IMR-90 (cell line): Measurements from ENCODE around the gene PRUNE2. TPM values are rescaled to one million over a fixed set of nuclear protein-coding genes. Genes with fewer than 3 reads are reported as not detected.

Experiments used
- ATAC-seq: fragments of 200-7000 bp; cut with Tn5 transposase; 2 replicates; pipeline ENCODE4 v1.9.1; 2020; ENCODE audit warnings: low read depth, mild to moderate bottlenecking, moderate library complexity
- BruUV-seq: library from RNA; stranded (reverse); fragments of 400-500 nt; replicated peaks from 2 replicates; lab custom pipeline; 2021; lab: Mats Ljungman, UMichigan
- CTCF ChIA-PET: fragments of 300-600 bp; formaldehyde crosslinking; extraction: SDS; loops from one replicate; lab custom pipeline; 2021; ENCODE audit warnings: antibody characterized with exemption; lab: Yijun Ruan, JAX
- POLR2A ChIA-PET: fragments of 300-600 bp; sonication (Branson Sonifier 250); formaldehyde crosslinking; loops from one replicate; lab custom pipeline; 2022; ENCODE audit warnings: antibody characterized with exemption; ENCODE audit not compliant: unreplicated experiment; lab: Charles Lee
- DNase-seq: peaks from one replicate; pipeline ENCODE4 v3.0.0; 2013
- H2AFZ ChIP-seq: replicated peaks from 2 replicates; pipeline ENCODE3; 2013; ENCODE audit warnings: low read length, mild to moderate bottlenecking; ENCODE audit not compliant: poor library complexity
- H2AK5ac ChIP-seq: 2 replicates; pipeline ENCODE4 v1.6.1; 2013; ENCODE audit warnings: low read depth, low read length, inconsistent platforms
- H2AK9ac ChIP-seq: replicated peaks from 2 replicates; pipeline ENCODE3; 2013; ENCODE audit warnings: mild to moderate bottlenecking, low read depth, low read length, moderate library complexity; ENCODE audit not compliant: poor library complexity
- H2BK120ac ChIP-seq: 2 replicates; pipeline ENCODE4 v1.6.1; 2013; ENCODE audit warnings: low read depth, low read length, inconsistent platforms
- H2BK15ac ChIP-seq: 3 replicates; pipeline ENCODE4 v1.6.1; 2013; ENCODE audit warnings: low read depth, low read length, inconsistent platforms
- H2BK20ac ChIP-seq: 2 replicates; pipeline ENCODE4 v1.6.1; 2013; ENCODE audit warnings: low read depth, mild to moderate bottlenecking, inconsistent platforms, low read length, moderate library complexity
- H2BK5ac ChIP-seq: 2 replicates; pipeline ENCODE4 v1.6.1; 2013; ENCODE audit warnings: mild to moderate bottlenecking, low read depth, low read length, inconsistent platforms; ENCODE audit not compliant: poor library complexity, severe bottlenecking
- H3K14ac ChIP-seq: replicated peaks from 2 replicates; pipeline ENCODE4 v1.6.1; 2013; ENCODE audit warnings: low read depth, low read length, inconsistent platforms
- H3K18ac ChIP-seq: 2 replicates; pipeline ENCODE4 v1.6.1; 2013; ENCODE audit warnings: low read depth, low read length, control low read depth
- H3K23ac ChIP-seq: 2 replicates; pipeline ENCODE4 v1.6.1; 2013; ENCODE audit warnings: low read depth, low read length, inconsistent platforms
- H3K27ac ChIP-seq: 2 replicates; pipeline ENCODE4 v1.5.1; 2013; ENCODE audit warnings: mild to moderate bottlenecking, control low read depth, low read length; ENCODE audit not compliant: insufficient read depth
- H3K27me3 ChIP-seq: 2 replicates; pipeline ENCODE4 v1.6.1; 2013; ENCODE audit warnings: low read length; ENCODE audit not compliant: control insufficient read depth, insufficient read depth
- H3K36me3 ChIP-seq: 2 replicates; pipeline ENCODE4 v1.6.1; 2013; ENCODE audit warnings: low read length, mixed read lengths; ENCODE audit not compliant: control insufficient read depth, insufficient read depth
- H3K4ac ChIP-seq: 2 replicates; pipeline ENCODE4 v1.6.1; 2013; ENCODE audit warnings: low read depth, low read length, inconsistent platforms
- H3K4me1 ChIP-seq: 2 replicates; pipeline ENCODE4 v1.6.1; 2013; ENCODE audit warnings: low read length, mixed read lengths; ENCODE audit not compliant: control insufficient read depth, insufficient read depth
- H3K4me2 ChIP-seq: 2 replicates; pipeline ENCODE4 v1.6.1; 2013; ENCODE audit warnings: low read depth, mild to moderate bottlenecking, control low read depth, low read length, moderate library complexity
- H3K4me3 ChIP-seq: 2 replicates; pipeline ENCODE4 v1.5.1; 2013; ENCODE audit warnings: low read depth, mild to moderate bottlenecking, control low read depth, low read length, moderate library complexity; ENCODE audit not compliant: insufficient read depth
- H3K56ac ChIP-seq: 2 replicates; pipeline ENCODE4 v1.6.1; 2013; ENCODE audit warnings: low read length, inconsistent platforms; ENCODE audit not compliant: insufficient read depth; ENCODE audit errors: extremely low read depth
- H3K79me1 ChIP-seq, 2 experiments: 2 replicates each; pipeline ENCODE4 v1.6.1; 2013; ENCODE audit warnings: low read length in 2 of 2, inconsistent platforms in 1 of 2, low read depth in 1 of 2
- H3K9ac ChIP-seq: 2 replicates; pipeline ENCODE4 v1.6.1; 2013; ENCODE audit warnings: low read depth, low read length, control low read depth
- H3K9me1 ChIP-seq: 2 replicates; pipeline ENCODE4 v1.6.1; 2013; ENCODE audit warnings: low read length, inconsistent platforms; ENCODE audit not compliant: insufficient read depth
- H3K9me3 ChIP-seq: 2 replicates; pipeline ENCODE4 v1.6.1; 2013; ENCODE audit warnings: low read length; ENCODE audit not compliant: control insufficient read depth, insufficient read depth
- H4K20me1 ChIP-seq: 2 replicates; pipeline ENCODE4 v1.6.1; 2013; ENCODE audit warnings: low read length, inconsistent platforms; ENCODE audit not compliant: insufficient read depth
- H4K5ac ChIP-seq: 2 replicates; pipeline ENCODE4 v1.6.1; 2013; ENCODE audit warnings: mild to moderate bottlenecking, low read depth, low read length, control low read depth
- H4K8ac ChIP-seq, 2 experiments: 2 replicates each; pipeline ENCODE4 v1.6.1; 2013; ENCODE audit warnings: low read depth in 2 of 2, low read length in 2 of 2, control low read depth in 1 of 2, inconsistent platforms in 1 of 2
- H4K91ac ChIP-seq: 2 replicates; pipeline ENCODE4 v1.6.1; 2013; ENCODE audit warnings: low read depth, low read length, inconsistent platforms; ENCODE audit not compliant: insufficient read depth
- BHLHE40 ChIP-seq: fragments of 150-350 bp; IDR thresholded peaks from 2 replicates; pipeline ENCODE4 v1.6.1; 2016; ENCODE audit warnings: mild to moderate bottlenecking, low read depth, low read length
- CEBPB ChIP-seq: IDR thresholded peaks from 2 replicates; pipeline ENCODE4 v1.6.1; 2012; ENCODE audit warnings: low read depth, low read length, improper control_type of control experiment
- CHD1 ChIP-seq: IDR thresholded peaks from 2 replicates; pipeline ENCODE4 v1.6.1; 2012; ENCODE audit warnings: low read depth, low read length, improper control_type of control experiment
- FOS ChIP-seq: fragments of 150-350 bp; IDR thresholded peaks from 2 replicates; pipeline ENCODE4 v1.6.1; 2016; ENCODE audit warnings: low read depth, low read length
- MAFK ChIP-seq: IDR thresholded peaks from 2 replicates; pipeline ENCODE4 v1.6.1; 2012; ENCODE audit warnings: low read depth, low read length, improper control_type of control experiment
- MAZ ChIP-seq: IDR thresholded peaks from 2 replicates; pipeline ENCODE4 v1.6.1; 2012; ENCODE audit warnings: low read depth, mild to moderate bottlenecking, low read length, improper control_type of control experiment, moderate library complexity, borderline replicate concordance
- MXI1 ChIP-seq: IDR thresholded peaks from 2 replicates; pipeline ENCODE4 v1.6.1; 2012; ENCODE audit warnings: low read depth, mild to moderate bottlenecking, low read length, moderate library complexity, borderline replicate concordance
- NFE2L2 ChIP-seq: fragments of 150-350 bp; IDR thresholded peaks from 2 replicates; pipeline ENCODE4 v1.6.1; 2016; ENCODE audit warnings: low read depth, mild to moderate bottlenecking, low read length
- POLR2A ChIP-seq: IDR thresholded peaks from 2 replicates; pipeline ENCODE4 v1.6.1; 2012; ENCODE audit warnings: mild to moderate bottlenecking, low read depth, low read length
- RAD21 ChIP-seq: IDR thresholded peaks from 2 replicates; pipeline ENCODE4 v1.6.1; 2012; ENCODE audit warnings: low read length, improper control_type of control experiment
- RCOR1 ChIP-seq: IDR thresholded peaks from 2 replicates; pipeline ENCODE4 v1.6.1; 2012; ENCODE audit warnings: mild to moderate bottlenecking, low read length, improper control_type of control experiment; ENCODE audit not compliant: insufficient replicate concordance
- RFX5 ChIP-seq: IDR thresholded peaks from 2 replicates; pipeline ENCODE4 v1.8.0; 2012; ENCODE audit warnings: low read depth, mild to moderate bottlenecking, low read length, moderate library complexity
- SMC3 ChIP-seq: fragments of 150-350 bp; IDR thresholded peaks from 2 replicates; pipeline ENCODE4 v1.6.1; 2016; ENCODE audit warnings: low read depth, mild to moderate bottlenecking, antibody characterized with exemption, low read length, moderate library complexity
- WGBS, 2 experiments: methylation state at CpG; one replicate each; pipeline versions ENCODE4 v1.1.5 to v1.1.7; 2013; ENCODE audit warnings: missing lambda C conversion rate in 2 of 2; ENCODE audit not compliant: insufficient read length in 1 of 2; ENCODE audit errors: extremely low coverage in 2 of 2; 5-methylcytosine and 5-hydroxymethylcytosine counted together
- dilution Hi-C: fragments of 300-500 bp; cut with HindIII; formaldehyde crosslinking; loops from one replicate; pipeline ENCODE4 v1.14.3; 2018; ENCODE audit warnings: low sequenced_read_pairs; ENCODE audit not compliant: unreplicated experiment
- in situ Hi-C: fragments of 300-500 bp; cut with MboI; formaldehyde crosslinking; loops from 3 replicates; pipeline ENCODE4 v1.14.3; 2019; ENCODE audit warnings: low sequenced_read_pairs, inconsistent platforms, mixed read lengths
- intact Hi-C: fragments of 100-400 bp; cut with micrococcal nuclease; formaldehyde crosslinking; loops from 2 replicates; pipeline ENCODE4 v1.10.0; 2022
- polyA plus RNA-seq, 3 experiments: library from polyadenylated mRNA; depleted of rRNA; stranded (reverse); fragments of >200 nt; gene quantifications; 2 replicates each; pipeline ENCODE4 v1.2.3, GENCODE V29; 2012; ENCODE audit warnings: low replicate concordance in 1 of 3
- total RNA-seq: library from RNA; depleted of rRNA; stranded (reverse); fragments of >200 nt; gene quantifications from 2 replicates; pipeline ENCODE4 v1.2.3, GENCODE V29; 2012
- TF ChIP-seq, protein P1 (sequence below): fragments of 150-350 bp; IDR thresholded peaks from 2 replicates; pipeline ENCODE4 v1.6.1; 2017; ENCODE audit warnings: mild to moderate bottlenecking, antibody characterized with exemption, low read length, low read depth
- TF ChIP-seq, protein P2 (sequence below): conservative IDR thresholded peaks from 2 replicates; pipeline ENCODE4 v1.5.1; 2012; ENCODE audit warnings: mild to moderate bottlenecking, low read depth, low read length, improper control_type of control experiment
- TF ChIP-seq, protein P3 (sequence below): fragments of 150-350 bp; IDR thresholded peaks from 2 replicates; pipeline ENCODE4 v1.6.1; 2016; ENCODE audit warnings: low read depth, mild to moderate bottlenecking, low read length, moderate library complexity, borderline replicate concordance

Gene PRUNE2
- total and polyA plus RNA-seq, 2 of the 4 experiments (the other 2 are of a cell fraction) = 0.70 to 1.6 TPM

DNA sequence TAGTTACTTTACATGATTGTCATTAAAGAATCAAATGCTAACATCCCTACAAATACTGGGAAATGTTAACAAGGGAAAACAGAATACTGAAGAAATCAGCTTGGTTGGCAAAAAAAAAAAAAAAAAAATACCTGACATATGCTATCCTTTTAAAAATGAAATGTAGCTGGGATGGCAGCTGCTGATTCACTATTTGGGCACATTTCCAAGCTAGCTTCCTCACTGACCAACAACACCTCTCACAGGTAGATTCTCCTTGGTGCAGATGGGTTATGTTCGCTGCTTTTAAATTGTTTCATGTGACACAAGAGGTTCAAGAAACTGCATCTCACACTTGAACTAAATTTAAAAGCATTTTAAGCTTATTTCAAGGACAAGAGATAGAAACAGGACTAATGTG is 6.1 kb upstream of the PRUNE2 start:
- Histone ChIP-seq H3K4me1 (no peaks in the 10 kb centered on the region), H3K4me2 (no peak overlapping the region), H4K91ac (no peak overlapping the region), H3K9me3 (no peaks in the 10 kb centered on the region), H3K18ac (no peak overlapping the region), H4K5ac (no peak overlapping the region), H2AK9ac (no peak overlapping the region), H2BK20ac (no peak overlapping the region), H4K8ac (no peak overlapping the region), H3K4me3 (no peak overlapping the region), H4K20me1 (no peaks in the 10 kb centered on the region), H2AK5ac (no peak overlapping the region), H3K27me3 (peaks cover 11% of the 10 kb centered on the region), H3K14ac (no peak overlapping the region), H3K56ac (no peak overlapping the region), H3K4ac (no peak overlapping the region), H2BK120ac (no peak overlapping the region), H2BK5ac (no peak overlapping the region), H3K9ac (no peak overlapping the region), H3K36me3 (no peaks in the 10 kb centered on the region), H3K27ac (no peak overlapping the region), H3K23ac (no peak overlapping the region), H3K9me1 (no peaks in the 10 kb centered on the region), H3K79me1 (no peaks in the 10 kb centered on the region), H2BK15ac (no peak overlapping the region), H2AFZ (no peak overlapping the region)
- WGBS, 2 experiments = no CpG with 5 or more reads among the region's 1 CpG
- POLR2A ChIA-PET = no interaction called here
- TF ChIP-seq POLR2A = no peak
- no peak for TF ChIP-seq RCOR1
- TF ChIP-seq, protein P1, sequence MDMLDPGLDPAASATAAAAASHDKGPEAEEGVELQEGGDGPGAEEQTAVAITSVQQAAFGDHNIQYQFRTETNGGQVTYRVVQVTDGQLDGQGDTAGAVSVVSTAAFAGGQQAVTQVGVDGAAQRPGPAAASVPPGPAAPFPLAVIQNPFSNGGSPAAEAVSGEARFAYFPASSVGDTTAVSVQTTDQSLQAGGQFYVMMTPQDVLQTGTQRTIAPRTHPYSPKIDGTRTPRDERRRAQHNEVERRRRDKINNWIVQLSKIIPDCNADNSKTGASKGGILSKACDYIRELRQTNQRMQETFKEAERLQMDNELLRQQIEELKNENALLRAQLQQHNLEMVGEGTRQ = no peak
- no peak for TF ChIP-seq BHLHE40
- no peak for TF ChIP-seq MXI1
- no peak for TF ChIP-seq CHD1
- TF ChIP-seq, protein P2, sequence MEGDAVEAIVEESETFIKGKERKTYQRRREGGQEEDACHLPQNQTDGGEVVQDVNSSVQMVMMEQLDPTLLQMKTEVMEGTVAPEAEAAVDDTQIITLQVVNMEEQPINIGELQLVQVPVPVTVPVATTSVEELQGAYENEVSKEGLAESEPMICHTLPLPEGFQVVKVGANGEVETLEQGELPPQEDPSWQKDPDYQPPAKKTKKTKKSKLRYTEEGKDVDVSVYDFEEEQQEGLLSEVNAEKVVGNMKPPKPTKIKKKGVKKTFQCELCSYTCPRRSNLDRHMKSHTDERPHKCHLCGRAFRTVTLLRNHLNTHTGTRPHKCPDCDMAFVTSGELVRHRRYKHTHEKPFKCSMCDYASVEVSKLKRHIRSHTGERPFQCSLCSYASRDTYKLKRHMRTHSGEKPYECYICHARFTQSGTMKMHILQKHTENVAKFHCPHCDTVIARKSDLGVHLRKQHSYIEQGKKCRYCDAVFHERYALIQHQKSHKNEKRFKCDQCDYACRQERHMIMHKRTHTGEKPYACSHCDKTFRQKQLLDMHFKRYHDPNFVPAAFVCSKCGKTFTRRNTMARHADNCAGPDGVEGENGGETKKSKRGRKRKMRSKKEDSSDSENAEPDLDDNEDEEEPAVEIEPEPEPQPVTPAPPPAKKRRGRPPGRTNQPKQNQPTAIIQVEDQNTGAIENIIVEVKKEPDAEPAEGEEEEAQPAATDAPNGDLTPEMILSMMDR = no peak
- no peak for TF ChIP-seq FOS
- no peak for TF ChIP-seq RAD21
- TF ChIP-seq MAFK = no peak
- TF ChIP-seq CEBPB = no peak
- no peak for TF ChIP-seq RFX5
- no peak for TF ChIP-seq MAZ
- no peak for TF ChIP-seq NFE2L2
- TF ChIP-seq SMC3 = no peak
- TF ChIP-seq, protein P3, sequence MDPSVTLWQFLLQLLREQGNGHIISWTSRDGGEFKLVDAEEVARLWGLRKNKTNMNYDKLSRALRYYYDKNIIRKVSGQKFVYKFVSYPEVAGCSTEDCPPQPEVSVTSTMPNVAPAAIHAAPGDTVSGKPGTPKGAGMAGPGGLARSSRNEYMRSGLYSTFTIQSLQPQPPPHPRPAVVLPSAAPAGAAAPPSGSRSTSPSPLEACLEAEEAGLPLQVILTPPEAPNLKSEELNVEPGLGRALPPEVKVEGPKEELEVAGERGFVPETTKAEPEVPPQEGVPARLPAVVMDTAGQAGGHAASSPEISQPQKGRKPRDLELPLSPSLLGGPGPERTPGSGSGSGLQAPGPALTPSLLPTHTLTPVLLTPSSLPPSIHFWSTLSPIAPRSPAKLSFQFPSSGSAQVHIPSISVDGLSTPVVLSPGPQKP = no peak
- intact Hi-C loops = no loop called here
- dilution Hi-C loops = no loop called here
- no peak for DNase-seq
- no peak for ATAC-seq
- CTCF ChIA-PET = no interaction called here
- no TSS peak for BruUV-seq
- in situ Hi-C loops = no loop called here
